Measurements from ENCODE around the gene TRPV3.

Gene TRPV3

GRCh38 chr17:3583456-3583855, 25.8 kb upstream of the TRPV3 start:
- H3K27ac ChIP-seq (ENCODE audit: extremely low read depth, low read depth, low read length), result no peak overlapping the region
- ChIA-PET POLR2A (no interaction called here), CTCF (no interaction called here)
- H3K36me3 ChIP-seq (ENCODE audit: control insufficient read depth in 2 of 2, insufficient read depth in 1 of 2, low read length in 2 of 2), result peaks cover 8 to 51% of the 10 kb centered on the region in 2 experiments; a peak in 2 of 3 replicates
- no peak overlapping the region for H3K4me3 ChIP-seq (ENCODE audit: low read depth, low read length)
- no peaks in the 10 kb centered on the region for H3K9me3 ChIP-seq (ENCODE audit: control insufficient read depth, insufficient read depth, low read depth, low read length)
- no peaks in the 10 kb centered on the region for H3K4me1 ChIP-seq (ENCODE audit: control insufficient read depth, insufficient read depth, low read length)
- TF ChIP-seq FEZF1 (tag by site-specific recombination; IDR thresholded peaks at IDR 0.05) (no peak), ZBTB7A (tag by site-specific recombination; IDR thresholded peaks at IDR 0.05; ENCODE audit: low read depth) (no peak), MYNN (tag by site-specific recombination; IDR thresholded peaks at IDR 0.05; ENCODE audit: borderline replicate concordance) (no peak), ZNF324 (tag by site-specific recombination; IDR thresholded peaks at IDR 0.05) (no peak), ZNF768 (tag by site-specific recombination; IDR thresholded peaks at IDR 0.05) (no peak), ZNF140 (tag by site-specific recombination; IDR thresholded peaks at IDR 0.05) (no peak), ZNF791 (tag by site-specific recombination; IDR thresholded peaks at IDR 0.05) (no peak), ZNF391 (tag by site-specific recombination; IDR thresholded peaks at IDR 0.05; ENCODE audit: borderline replicate concordance, low read depth) (no peak), SP2 (tag by site-specific recombination; IDR thresholded peaks at IDR 0.05) (no peak), BCL11B (tag by site-specific recombination; IDR thresholded peaks at IDR 0.05; ENCODE audit: low read depth) (no peak), ZNF555 (tag by site-specific recombination; conservative IDR thresholded peaks at IDR 0.05) (no peak), SETDB1 (IDR thresholded peaks at IDR 0.05; ENCODE audit: insufficient read length, low read length) (no peak), OVOL3 (tag by site-specific recombination; IDR thresholded peaks at IDR 0.05) (no peak), TRIM28 (IDR thresholded peaks at IDR 0.05; ENCODE audit: borderline replicate concordance, low read length) (no peak), TSHZ1 (tag by site-specific recombination; IDR thresholded peaks at IDR 0.05; ENCODE audit: borderline replicate concordance) (no peak)
- TF ChIP-seq, protein P1, sequence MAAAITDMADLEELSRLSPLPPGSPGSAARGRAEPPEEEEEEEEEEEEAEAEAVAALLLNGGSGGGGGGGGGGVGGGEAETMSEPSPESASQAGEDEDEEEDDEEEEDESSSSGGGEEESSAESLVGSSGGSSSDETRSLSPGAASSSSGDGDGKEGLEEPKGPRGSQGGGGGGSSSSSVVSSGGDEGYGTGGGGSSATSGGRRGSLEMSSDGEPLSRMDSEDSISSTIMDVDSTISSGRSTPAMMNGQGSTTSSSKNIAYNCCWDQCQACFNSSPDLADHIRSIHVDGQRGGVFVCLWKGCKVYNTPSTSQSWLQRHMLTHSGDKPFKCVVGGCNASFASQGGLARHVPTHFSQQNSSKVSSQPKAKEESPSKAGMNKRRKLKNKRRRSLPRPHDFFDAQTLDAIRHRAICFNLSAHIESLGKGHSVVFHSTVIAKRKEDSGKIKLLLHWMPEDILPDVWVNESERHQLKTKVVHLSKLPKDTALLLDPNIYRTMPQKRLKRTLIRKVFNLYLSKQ (tag by site-specific recombination; IDR thresholded peaks at IDR 0.05; ENCODE audit: borderline replicate concordance), result no peak
- TF ChIP-seq, protein P2, sequence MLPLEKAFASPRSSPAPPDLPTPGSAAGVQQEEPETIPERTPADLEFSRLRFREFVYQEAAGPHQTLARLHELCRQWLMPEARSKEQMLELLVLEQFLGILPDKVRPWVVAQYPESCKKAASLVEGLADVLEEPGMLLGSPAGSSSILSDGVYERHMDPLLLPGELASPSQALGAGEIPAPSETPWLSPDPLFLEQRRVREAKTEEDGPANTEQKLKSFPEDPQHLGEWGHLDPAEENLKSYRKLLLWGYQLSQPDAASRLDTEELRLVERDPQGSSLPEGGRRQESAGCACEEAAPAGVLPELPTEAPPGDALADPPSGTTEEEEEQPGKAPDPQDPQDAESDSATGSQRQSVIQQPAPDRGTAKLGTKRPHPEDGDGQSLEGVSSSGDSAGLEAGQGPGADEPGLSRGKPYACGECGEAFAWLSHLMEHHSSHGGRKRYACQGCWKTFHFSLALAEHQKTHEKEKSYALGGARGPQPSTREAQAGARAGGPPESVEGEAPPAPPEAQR (tag by site-specific recombination; IDR thresholded peaks at IDR 0.05), result no peak

DNA sequence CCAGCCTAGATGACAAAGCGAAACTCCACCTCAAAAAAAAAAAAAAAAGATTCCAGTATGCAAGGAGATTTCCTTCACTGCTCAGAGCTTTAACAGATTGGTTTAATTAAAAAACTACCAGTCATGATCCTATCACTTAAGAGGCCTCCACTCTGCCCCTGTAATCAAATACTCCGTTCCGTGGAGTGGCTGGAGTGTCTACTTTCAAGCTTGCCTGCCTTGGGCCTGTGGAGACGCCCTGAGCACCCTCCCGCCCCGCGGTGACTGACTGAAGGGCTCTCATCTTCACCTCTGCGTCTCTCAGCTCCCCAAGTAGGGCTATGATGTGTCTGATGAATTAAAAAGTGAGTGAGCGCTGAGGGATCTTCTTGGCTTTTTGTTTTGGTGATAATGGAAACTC, 25.3 kb upstream of the TRPV3 start:
- TF ChIP-seq IKZF3 (tag by site-specific recombination; IDR thresholded peaks at IDR 0.05), result no peak
- no peak for TF ChIP-seq ZNF707 (tag by site-specific recombination; IDR thresholded peaks at IDR 0.05)
- TF ChIP-seq ZFP3 (tag by site-specific recombination; IDR thresholded peaks at IDR 0.05; ENCODE audit: low read depth), result no peak
- TF ChIP-seq, protein P3, sequence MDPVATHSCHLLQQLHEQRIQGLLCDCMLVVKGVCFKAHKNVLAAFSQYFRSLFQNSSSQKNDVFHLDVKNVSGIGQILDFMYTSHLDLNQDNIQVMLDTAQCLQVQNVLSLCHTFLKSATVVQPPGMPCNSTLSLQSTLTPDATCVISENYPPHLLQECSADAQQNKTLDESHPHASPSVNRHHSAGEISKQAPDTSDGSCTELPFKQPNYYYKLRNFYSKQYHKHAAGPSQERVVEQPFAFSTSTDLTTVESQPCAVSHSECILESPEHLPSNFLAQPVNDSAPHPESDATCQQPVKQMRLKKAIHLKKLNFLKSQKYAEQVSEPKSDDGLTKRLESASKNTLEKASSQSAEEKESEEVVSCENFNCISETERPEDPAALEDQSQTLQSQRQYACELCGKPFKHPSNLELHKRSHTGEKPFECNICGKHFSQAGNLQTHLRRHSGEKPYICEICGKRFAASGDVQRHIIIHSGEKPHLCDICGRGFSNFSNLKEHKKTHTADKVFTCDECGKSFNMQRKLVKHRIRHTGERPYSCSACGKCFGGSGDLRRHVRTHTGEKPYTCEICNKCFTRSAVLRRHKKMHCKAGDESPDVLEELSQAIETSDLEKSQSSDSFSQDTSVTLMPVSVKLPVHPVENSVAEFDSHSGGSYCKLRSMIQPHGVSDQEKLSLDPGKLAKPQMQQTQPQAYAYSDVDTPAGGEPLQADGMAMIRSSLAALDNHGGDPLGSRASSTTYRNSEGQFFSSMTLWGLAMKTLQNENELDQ (tag by site-specific recombination; IDR thresholded peaks at IDR 0.05; ENCODE audit: low read depth), result no peak
- no peak for TF ChIP-seq ZNF341 (tag by site-specific recombination; IDR thresholded peaks at IDR 0.05; ENCODE audit: low read depth)
- TF ChIP-seq ZNF211 (tag by site-specific recombination; IDR thresholded peaks at IDR 0.05; ENCODE audit: low read depth), result no peak
- no peak for TF ChIP-seq ZNF174 (tag by site-specific recombination; IDR thresholded peaks at IDR 0.05)
- TF ChIP-seq ZBTB1 (tag by site-specific recombination; IDR thresholded peaks at IDR 0.05), result no peak
- TF ChIP-seq ZNF335 (tag by site-specific recombination; conservative IDR thresholded peaks at IDR 0.05), result no peak
- POLR2A ChIA-PET, result no interaction called here
- CTCF ChIA-PET, result no interaction called here

More for the DNA sequence above, 25.3 kb upstream of the TRPV3 start:
- H3K4me1 ChIP-seq (ENCODE audit: control insufficient read depth, insufficient read depth, low read length), result no peaks in the 10 kb centered on the region
- peaks cover 8 to 50% of the 10 kb centered on the region in 2 experiments; a peak in 2 of 3 replicates for H3K36me3 ChIP-seq (ENCODE audit: control insufficient read depth in 2 of 2, insufficient read depth in 1 of 2, low read length in 2 of 2)
- H3K9me3 ChIP-seq (ENCODE audit: control insufficient read depth, insufficient read depth, low read depth, low read length), result no peaks in the 10 kb centered on the region
- H3K4me3 ChIP-seq (ENCODE audit: low read depth, low read length), result no peak overlapping the region
- no peak overlapping the region for H3K27ac ChIP-seq (ENCODE audit: extremely low read depth, low read depth, low read length)

Data from HEK293 (cell line).